Spinal cord (tissue), 10 donors: ENCODE results near the gene SHISA3. TPM values are rescaled to one million over a fixed set of nuclear protein-coding genes. Genes with fewer than 3 reads are reported as not detected.

Experiments
- DNase-seq, 6 donors: peaks; one replicate each; pipeline versions ENCODE4 v3.0.0 to v3.0.0-alpha.2; 2013 to 2015; ENCODE audit warnings: low spot score in 6 of 6, low read depth in 4 of 6
- H3K27ac ChIP-seq: one replicate; pipeline ENCODE4 v1.5.1; 2013; ENCODE audit warnings: low read depth, low read length, control low read depth
- H3K27me3 ChIP-seq: one replicate; pipeline ENCODE4 v1.6.1; 2013; ENCODE audit warnings: low read length; ENCODE audit not compliant: control insufficient read depth, insufficient read depth
- H3K36me3 ChIP-seq: one replicate; pipeline ENCODE4 v1.6.1; 2013; ENCODE audit warnings: low read length; ENCODE audit not compliant: control insufficient read depth, insufficient read depth
- H3K4me1 ChIP-seq: one replicate; pipeline ENCODE4 v1.6.1; 2013; ENCODE audit warnings: low read length; ENCODE audit not compliant: control insufficient read depth, insufficient read depth
- H3K4me3 ChIP-seq: one replicate; pipeline ENCODE4 v1.5.1; 2013; ENCODE audit warnings: low read depth, low read length, control low read depth
- H3K9me3 ChIP-seq: one replicate; pipeline ENCODE4 v1.6.1; 2013; ENCODE audit warnings: low read length; ENCODE audit not compliant: control insufficient read depth, insufficient read depth
- WGBS: methylation state at CpG from one replicate; pipeline ENCODE4 v1.1.5; 2013; ENCODE audit warnings: missing lambda C conversion rate; ENCODE audit not compliant: insufficient coverage; 5-methylcytosine and 5-hydroxymethylcytosine counted together
- polyA plus RNA-seq, 2 donors: library from polyadenylated mRNA; unstranded; fragments of 120-200 nt; gene quantifications; one replicate each; pipeline ENCODE4 v1.2.1, GENCODE V29; 2013; ENCODE audit not compliant: insufficient read length in 2 of 2
- total RNA-seq, 2 donors: library from RNA; depleted of rRNA in 1 of 2; stranded (reverse); fragments of 120-200 nt in 1 of 2; fragments of >200 nt in 1 of 2; gene quantifications; one replicate each; pipeline versions ENCODE4 v1.2.3 to v1.2.4, GENCODE V29; 2013 to 2014
- donor health status: healthy.

Gene SHISA3
- total and polyA plus RNA-seq, 4 donors, result 0.99 to 5.0 (median 2.6) TPM

DNA sequence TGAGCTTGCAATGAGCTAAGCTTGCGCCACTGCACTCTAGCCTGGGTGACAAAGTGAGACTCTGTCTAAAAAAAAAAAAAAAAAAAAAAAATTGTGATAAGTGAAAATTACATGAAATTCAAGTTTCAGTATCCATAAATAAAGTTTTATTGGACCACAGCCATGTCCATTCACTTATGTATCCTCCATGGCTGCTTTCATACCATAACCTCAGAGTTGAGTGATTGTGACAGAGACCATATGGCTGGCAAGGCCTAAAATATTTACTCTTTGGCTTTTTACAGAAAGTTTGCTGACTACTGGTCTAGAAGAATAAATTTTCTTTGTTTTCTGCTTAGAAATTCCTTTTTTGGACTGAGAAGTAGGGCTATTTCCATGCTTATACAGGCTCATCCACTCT lies 11.8 kb upstream of the SHISA3 start:
- Histone ChIP-seq H3K9me3 (no peaks in the 10 kb centered on the region), H3K4me1 (no peaks in the 10 kb centered on the region), H3K27ac (no peak overlapping the region), H3K36me3 (no peaks in the 10 kb centered on the region), H3K4me3 (no peak overlapping the region), H3K27me3 (no peaks in the 10 kb centered on the region)
- no peak for DNase-seq
- no CpG with 5 or more reads among the region's 1 CpG for WGBS

DNA sequence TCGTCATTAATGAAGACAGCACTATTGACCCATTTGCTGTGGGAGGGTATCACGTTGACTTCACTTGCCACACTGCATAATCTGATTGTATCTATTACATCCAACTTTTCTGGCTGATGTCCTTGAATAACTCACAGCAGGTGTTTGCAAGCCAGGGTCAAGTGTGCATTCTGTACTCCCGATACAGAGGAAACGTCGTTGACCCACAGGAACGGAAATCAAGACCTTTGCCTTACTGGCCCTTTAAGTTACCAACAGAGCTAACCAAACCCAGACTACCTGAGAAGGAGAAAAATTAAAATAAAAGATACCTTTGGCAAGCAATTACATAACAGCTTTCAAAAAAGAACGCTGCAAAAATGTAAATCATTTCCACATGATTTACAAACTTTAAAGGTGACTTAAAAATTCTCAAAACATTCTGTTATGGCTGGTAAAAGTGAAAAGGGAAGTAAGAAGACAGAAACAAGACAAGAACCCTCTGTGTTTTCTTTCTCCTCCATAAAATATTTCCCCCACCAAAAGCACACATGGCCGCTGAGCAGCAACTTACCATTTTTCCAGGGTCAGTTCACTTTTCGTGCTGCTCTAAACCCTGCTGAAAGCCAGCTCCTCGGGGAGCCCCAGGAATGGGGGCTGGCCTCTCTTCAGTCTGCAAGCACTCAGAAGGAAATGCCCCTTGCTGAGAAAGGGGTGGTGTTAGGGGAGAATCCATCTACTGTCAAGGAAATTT lies 6.5 kb upstream of the SHISA3 start:
- no peak for DNase-seq
- WGBS, result 54% methylated on average over 6 of the region's 10 CpGs
- H3K36me3 ChIP-seq, result no peaks in the 10 kb centered on the region
- no peaks in the 10 kb centered on the region for H3K9me3 ChIP-seq
- peaks cover 11% of the 10 kb centered on the region for H3K27me3 ChIP-seq
- H3K4me1 ChIP-seq, result no peaks in the 10 kb centered on the region
- no peak overlapping the region for H3K4me3 ChIP-seq
- H3K27ac ChIP-seq, result no peak overlapping the region

DNA sequence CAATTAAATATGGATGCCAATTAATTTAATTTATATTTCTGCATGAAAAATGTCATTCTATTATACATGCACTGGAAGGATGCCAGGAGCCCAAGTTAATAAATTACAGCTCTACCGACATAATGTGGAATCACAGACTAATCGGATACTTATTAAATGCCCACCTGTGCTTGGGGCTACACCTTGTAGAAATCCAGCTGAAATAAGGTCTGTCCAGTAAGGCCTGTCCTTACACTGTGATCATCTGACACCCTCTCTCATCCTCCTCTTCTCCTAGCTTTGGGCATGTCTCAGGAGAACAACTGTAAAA lies 6.0 kb upstream of the SHISA3 start:
- 48% methylated on average over 2 of the region's 2 CpGs for WGBS
- DNase-seq, result peak in 1 of 6 donors; percentile 51
- H3K27ac ChIP-seq, result no peak overlapping the region
- H3K4me1 ChIP-seq, result peaks cover 1% of the 10 kb centered on the region
- no peaks in the 10 kb centered on the region for H3K9me3 ChIP-seq
- no peaks in the 10 kb centered on the region for H3K36me3 ChIP-seq
- H3K4me3 ChIP-seq, result no peak overlapping the region
- peaks cover 15% of the 10 kb centered on the region for H3K27me3 ChIP-seq

DNA sequence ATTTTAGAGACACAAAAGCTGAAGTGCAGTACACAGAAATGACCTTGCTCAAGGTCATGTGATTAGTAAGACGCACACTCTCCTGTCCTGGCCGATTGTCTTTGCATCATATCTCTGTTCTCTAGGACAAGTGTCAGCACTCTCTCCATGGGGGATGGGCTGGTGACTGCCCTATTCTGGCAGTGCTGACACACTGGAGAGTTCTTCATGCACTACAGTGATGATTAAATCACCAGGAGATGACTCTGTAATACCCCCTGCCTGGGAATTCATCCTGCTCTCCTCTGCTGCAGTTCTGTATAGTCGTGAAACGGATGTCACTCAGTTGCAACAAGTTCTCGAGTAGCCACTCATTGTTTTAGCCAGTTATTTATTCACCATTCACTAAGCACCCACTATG lies 5.3 kb upstream of the SHISA3 start:
- no peak overlapping the region for H3K4me3 ChIP-seq
- 27% methylated on average over 3 of the region's 5 CpGs for WGBS
- H3K36me3 ChIP-seq, result no peaks in the 10 kb centered on the region
- H3K4me1 ChIP-seq, result peaks cover 8% of the 10 kb centered on the region
- no peaks in the 10 kb centered on the region for H3K9me3 ChIP-seq
- H3K27ac ChIP-seq, result no peak overlapping the region
- no peak for DNase-seq
- peaks cover 21% of the 10 kb centered on the region for H3K27me3 ChIP-seq

DNA sequence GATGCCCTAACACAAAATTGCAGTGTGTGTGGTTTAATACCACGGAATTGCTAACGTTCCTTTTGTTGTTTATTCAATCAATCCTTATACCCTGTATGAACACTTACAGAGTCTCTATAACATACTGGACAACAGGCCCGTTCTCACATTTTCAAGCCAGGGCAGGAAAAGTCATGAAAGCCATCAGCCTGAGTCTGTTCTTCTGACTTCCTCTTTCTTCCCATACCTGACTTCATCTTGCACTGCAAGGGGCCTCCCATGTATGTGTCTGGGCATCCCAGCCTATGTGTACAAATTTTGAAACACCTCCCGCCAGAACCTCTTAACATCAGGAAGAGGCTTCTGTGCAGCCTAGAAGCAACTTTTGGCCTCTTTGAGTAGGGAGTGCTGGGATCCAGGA lies 4.9 kb upstream of the SHISA3 start:
- H3K4me1 ChIP-seq, result peaks cover 12% of the 10 kb centered on the region
- H3K4me3 ChIP-seq, result no peak overlapping the region
- no peaks in the 10 kb centered on the region for H3K9me3 ChIP-seq
- peaks cover 26% of the 10 kb centered on the region for H3K27me3 ChIP-seq
- H3K36me3 ChIP-seq, result no peaks in the 10 kb centered on the region
- 68% methylated on average over 3 of the region's 4 CpGs for WGBS
- no peak for DNase-seq
- no peak overlapping the region for H3K27ac ChIP-seq

DNA sequence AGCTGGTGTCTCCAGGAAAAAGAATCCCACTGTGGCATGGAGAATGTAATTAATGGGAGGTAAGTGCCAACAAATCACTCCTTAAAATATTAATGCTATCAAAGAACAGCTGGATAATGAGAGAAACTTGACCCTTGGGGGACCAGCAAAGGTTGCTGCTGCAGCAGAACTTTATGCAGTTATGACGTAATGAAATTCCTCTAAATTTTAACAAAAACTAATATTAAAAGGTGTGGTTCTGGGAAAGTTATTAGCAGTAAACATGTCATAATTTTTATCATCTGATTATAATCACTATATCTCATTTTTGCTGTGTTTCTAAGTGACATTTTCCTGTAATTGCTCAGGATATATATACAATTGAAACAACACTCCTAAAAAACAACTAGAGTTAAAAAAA lies 1.7 kb upstream of the SHISA3 start:
- H3K27me3 ChIP-seq, result peaks cover 55% of the 10 kb centered on the region
- no peak overlapping the region for H3K27ac ChIP-seq
- H3K9me3 ChIP-seq, result no peaks in the 10 kb centered on the region
- H3K36me3 ChIP-seq, result no peaks in the 10 kb centered on the region
- peaks cover 33% of the 10 kb centered on the region for H3K4me1 ChIP-seq
- no peak for DNase-seq
- WGBS, result no CpG with 5 or more reads among the region's 1 CpG
- no peak overlapping the region for H3K4me3 ChIP-seq

DNA sequence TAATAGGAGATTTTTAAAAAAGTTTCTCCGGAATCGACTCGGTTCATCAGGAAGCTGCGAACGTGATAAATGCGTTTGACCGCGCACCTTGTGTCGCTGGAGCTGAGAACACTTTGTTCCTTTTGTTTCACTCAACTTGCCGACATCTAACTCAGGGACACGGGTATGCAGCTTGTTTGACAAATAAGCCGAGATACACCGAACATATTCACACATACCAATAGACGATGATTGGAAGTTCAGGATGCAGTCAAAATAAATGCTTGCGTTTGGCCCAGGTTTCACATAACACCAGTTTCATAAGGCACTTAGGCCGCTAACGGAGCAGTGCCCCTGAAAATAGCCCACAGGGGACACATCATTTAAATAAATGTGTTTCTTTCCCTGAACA lies 932 bp upstream of the SHISA3 start:
- Histone ChIP-seq H3K27ac (no peak overlapping the region), H3K36me3 (no peaks in the 10 kb centered on the region), H3K4me1 (peaks cover 33% of the 10 kb centered on the region), H3K9me3 (no peaks in the 10 kb centered on the region), H3K27me3 (peaks cover 63% of the 10 kb centered on the region), H3K4me3 (no peak overlapping the region)
- WGBS, result 30% methylated on average over 15 of the region's 17 CpGs
- peak in 1 of 6 donors; percentile 24 for DNase-seq

DNA sequence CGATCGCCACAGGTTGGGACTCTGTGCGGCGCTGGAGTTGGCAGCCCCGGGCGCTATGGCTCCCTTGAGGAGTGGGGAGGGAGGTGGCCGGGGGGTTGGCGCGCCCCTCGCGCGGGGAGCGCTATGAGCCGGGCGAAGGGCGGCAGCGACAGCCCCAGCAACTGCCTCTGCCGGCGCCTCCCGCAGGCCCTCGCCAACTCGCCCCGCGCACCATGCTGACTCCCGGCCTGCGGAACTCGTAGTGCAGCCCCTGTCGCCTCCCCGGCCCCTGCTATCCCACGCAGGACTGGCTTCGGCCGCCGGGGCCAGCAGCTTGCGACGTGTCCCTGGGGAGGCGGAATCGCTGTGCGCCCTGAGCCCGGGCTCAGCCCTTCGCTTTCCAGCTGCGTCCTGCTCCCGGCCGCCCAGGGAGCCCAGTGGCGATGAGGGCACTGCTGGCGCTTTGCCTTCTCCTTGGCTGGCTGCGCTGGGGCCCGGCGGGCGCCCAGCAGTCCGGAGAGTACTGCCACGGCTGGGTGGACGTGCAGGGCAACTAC lies 415 bp downstream of the SHISA3 start:
- Histone ChIP-seq H3K27me3 (peaks cover 68% of the 10 kb centered on the region), H3K4me3 (peak overlapping the region; percentile 44), H3K36me3 (no peaks in the 10 kb centered on the region), H3K9me3 (no peaks in the 10 kb centered on the region), H3K4me1 (peaks cover 33% of the 10 kb centered on the region), H3K27ac (no peak overlapping the region)
- under 1% methylated on average over 52 of the region's 52 CpGs for WGBS
- peak in 2 of 6 donors; percentile 19 to 61 for DNase-seq

DNA sequence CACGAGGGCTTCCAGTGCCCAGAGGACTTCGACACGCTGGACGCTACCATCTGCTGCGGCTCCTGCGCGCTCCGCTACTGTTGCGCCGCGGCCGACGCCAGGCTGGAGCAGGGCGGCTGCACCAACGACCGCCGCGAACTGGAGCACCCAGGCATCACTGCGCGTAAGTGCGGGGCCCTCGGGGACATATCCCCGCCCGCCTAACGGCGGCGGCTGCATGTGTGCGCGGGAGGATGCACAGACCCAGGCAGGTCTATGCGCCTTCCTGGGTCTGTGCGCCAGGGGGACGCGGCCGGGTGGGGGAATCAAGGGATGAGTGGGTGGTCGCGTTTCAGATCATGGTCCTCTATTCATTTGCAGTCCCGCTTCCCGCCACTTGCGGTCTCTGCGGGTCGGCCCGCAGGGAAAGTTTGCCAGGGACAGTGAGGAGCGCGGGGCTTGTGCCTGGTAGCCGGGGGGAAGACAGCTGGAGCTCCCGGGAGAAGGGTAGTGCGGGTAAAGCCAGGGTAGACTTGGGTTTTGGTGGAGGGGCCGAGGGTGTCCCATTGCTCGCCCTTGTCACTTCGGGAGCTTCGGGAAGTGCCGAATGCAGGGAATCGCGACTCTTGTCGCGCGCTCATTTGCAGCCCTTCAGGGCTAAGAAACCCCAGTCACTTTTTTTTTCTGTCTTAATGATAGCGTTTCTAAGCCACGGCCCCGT lies 1.0 kb downstream of the SHISA3 start:
- peak in 2 of 6 donors; percentile 57 to 61 for DNase-seq
- Histone ChIP-seq H3K27ac (no peak overlapping the region), H3K36me3 (no peaks in the 10 kb centered on the region), H3K27me3 (peaks cover 69% of the 10 kb centered on the region), H3K4me1 (peaks cover 33% of the 10 kb centered on the region), H3K9me3 (no peaks in the 10 kb centered on the region), H3K4me3 (peak overlapping the region; percentile 44)
- WGBS, result 0% methylated on average over 60 of the region's 60 CpGs

DNA sequence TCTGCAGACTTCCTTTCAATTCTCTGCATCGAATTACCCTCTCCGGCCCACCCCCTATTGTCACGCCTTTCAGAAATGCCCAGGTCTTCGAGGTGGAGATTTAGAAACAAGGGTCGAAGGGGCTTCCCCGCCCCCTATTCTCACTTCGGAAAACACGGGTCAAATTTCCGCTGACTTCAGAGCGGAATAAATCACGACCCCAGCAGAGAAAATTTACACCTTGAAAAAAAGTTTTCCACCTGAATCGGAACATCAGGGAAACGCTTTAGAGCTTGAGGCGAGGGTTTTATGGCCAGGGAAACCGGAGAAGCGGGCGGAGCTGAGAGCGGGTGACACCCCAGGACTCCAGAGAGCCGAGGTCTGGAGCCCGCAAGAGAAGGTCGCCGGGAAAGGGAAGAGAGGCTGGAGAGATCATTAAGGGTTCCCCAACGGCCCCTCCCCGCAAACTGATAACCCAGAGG lies 1.6 kb downstream of the SHISA3 start:
- Histone ChIP-seq H3K27ac (no peak overlapping the region), H3K9me3 (no peaks in the 10 kb centered on the region)
- DNase-seq, result no peak

More for the DNA sequence above, 1.6 kb downstream of the SHISA3 start:
- peaks cover 33% of the 10 kb centered on the region for H3K4me1 ChIP-seq
- WGBS, result 2% methylated on average over 15 of the region's 24 CpGs
- peaks cover 69% of the 10 kb centered on the region for H3K27me3 ChIP-seq
- H3K4me3 ChIP-seq, result peak overlapping the region; percentile 44
- no peaks in the 10 kb centered on the region for H3K36me3 ChIP-seq
